GM18508 (cell line): ENCODE results near the gene CCSER2.
"Not testable (repeated sequence)": the region's sequence is repeated elsewhere in the genome, so short reads cannot be mapped to it uniquely, and the experiment has no call there.

ENCODE experiments used
- ATAC-seq: cut with Tn5 transposase; IDR thresholded peaks from one replicate; pipeline ENCODE4 v1.9.1; 2021; ENCODE audit warnings: moderate number of reproducible peaks; ENCODE audit not compliant: insufficient read depth, unreplicated experiment

The CCSER2 gene

GRCh38 chr10:84388148-84388547 lies 59.8 kb downstream of the CCSER2 start:
- ATAC-seq, result no peak

- ATAC-seq, result no peak
Measured at GRCh38 chr10:84390364-84390763, 62.0 kb downstream of the CCSER2 start.

GRCh38 chr10:84391326-84391725 lies 62.9 kb downstream of the CCSER2 start:
- ATAC-seq, result no peak

- ATAC-seq, result no peak
Measured at GRCh38 chr10:84392181-84392580, 63.8 kb downstream of the CCSER2 start.

GRCh38 chr10:84395581-84395980 lies 67.2 kb downstream of the CCSER2 start:
- no peak for ATAC-seq

- no peak for ATAC-seq
Measured at GRCh38 chr10:84397735-84398144, 69.4 kb downstream of the CCSER2 start.

- ATAC-seq, result no peak
Measured at GRCh38 chr10:84398696-84399095, 70.3 kb downstream of the CCSER2 start.

GRCh38 chr10:84401854-84402611 lies 73.6 kb downstream of the CCSER2 start:
- ATAC-seq, result no peak

- no peak for ATAC-seq
Measured at GRCh38 chr10:84404783-84405182, 76.4 kb downstream of the CCSER2 start.

- ATAC-seq, result no peak
Measured at GRCh38 chr10:84405662-84406061, 77.3 kb downstream of the CCSER2 start.

GRCh38 chr10:84406561-84406960 lies 78.2 kb downstream of the CCSER2 start:
- no peak for ATAC-seq

GRCh38 chr10:84407388-84408049 lies 79.1 kb downstream of the CCSER2 start:
- ATAC-seq, result no peak

GRCh38 chr10:84412482-84412881 lies 84.1 kb downstream of the CCSER2 start:
- ATAC-seq, result no peak

- ATAC-seq, result not testable (repeated sequence)
Measured at GRCh38 chr10:84414110-84414509, 85.7 kb downstream of the CCSER2 start.

- no peak for ATAC-seq
Measured at GRCh38 chr10:84415539-84416244, 87.3 kb downstream of the CCSER2 start.

GRCh38 chr10:84416245-84416555 lies 87.8 kb downstream of the CCSER2 start:
- no peak for ATAC-seq

- ATAC-seq, result no peak
Measured at GRCh38 chr10:84423719-84424118, 95.3 kb downstream of the CCSER2 start.

GRCh38 chr10:84424731-84425167 lies 96.4 kb downstream of the CCSER2 start:
- peak; percentile 51 for ATAC-seq

- no peak for ATAC-seq
Measured at GRCh38 chr10:84427903-84428650, 99.7 kb downstream of the CCSER2 start.

GRCh38 chr10:84428711-84429110 lies 100.3 kb downstream of the CCSER2 start:
- no peak for ATAC-seq
